ENCODE data around the gene RUSC1. TPM values are rescaled to one million over a fixed set of nuclear protein-coding genes. Genes with fewer than 3 reads are reported as not detected.

RUSC1 gene
- polyA plus RNA-seq, 1 of the 3 experiments (the other 2 are of a cell fraction), result 49.9 TPM

DNA sequence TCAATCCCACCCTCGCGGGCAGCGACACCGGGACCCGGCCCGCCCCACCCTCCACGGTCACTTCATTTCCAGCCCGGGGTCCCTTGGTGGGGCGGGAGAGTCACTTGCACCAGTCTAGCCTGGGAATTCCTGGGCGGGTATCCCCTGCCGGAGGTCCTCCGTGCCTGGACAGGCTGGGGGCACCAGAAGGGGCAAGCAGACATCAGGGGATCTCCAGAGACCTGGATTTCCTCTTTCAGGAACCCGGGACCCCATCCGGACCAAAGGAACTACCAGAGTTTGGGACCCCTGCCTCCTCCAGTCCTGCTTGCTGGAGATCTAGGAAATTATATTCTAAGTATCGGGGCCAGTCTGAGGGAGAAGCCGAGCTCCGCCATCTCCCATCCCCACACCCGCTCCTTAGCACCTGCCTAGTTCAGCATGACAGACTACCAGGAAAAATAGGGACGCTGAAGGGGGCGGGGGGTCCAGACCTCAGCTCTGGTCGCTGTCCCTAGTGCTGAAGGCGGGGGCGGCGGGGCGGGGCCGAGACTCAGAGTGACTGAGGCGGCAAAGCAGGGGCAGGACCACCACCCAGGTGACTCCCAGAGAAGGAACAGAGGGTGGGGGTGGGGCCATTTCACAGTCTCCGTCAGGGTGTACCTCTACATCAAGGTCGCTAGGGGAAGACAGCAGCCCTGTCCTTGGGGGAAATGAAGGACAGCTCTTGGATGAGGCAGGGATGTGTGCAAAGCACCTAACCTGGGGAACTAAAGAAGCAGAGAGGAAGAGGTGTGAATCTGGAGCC is 42.6 kb upstream of the RUSC1 start:
- no peaks in the 10 kb centered on the region for H3K36me3 ChIP-seq (replicated peaks in 1 of 2; ENCODE audit: control insufficient read depth in 1 of 2, insufficient read depth in 2 of 2, low read length in 1 of 2)
- DNase-seq, result peak; percentile 80
- peak overlapping the region; percentile 98 for H3K4me2 ChIP-seq
- ChIA-PET POLR2A (no interaction called here), CTCF (interaction anchor here (0.7 to 4.7 kb wide), 20 partner anchors 10 to 226 kb away, joined by 3 to 27 read pairs (median 4); partner anchors contain the start of genes FDPS, PKLR, SCAMP3 and THBS3)
- peak overlapping the region in 1 of 2 experiments; percentile 66; a peak in 2 of 4 replicates for H3K27ac ChIP-seq (ENCODE audit: low read depth in 2 of 2, low read length in 1 of 2)
- H3K9ac ChIP-seq, result peak overlapping the region; percentile 58; the same call in 1 of the 2 replicates
- H4K20me1 ChIP-seq (ENCODE audit: insufficient read depth), result peaks cover 4% of the 10 kb centered on the region; the same call in 1 of the 2 replicates
- peak overlapping the region; percentile 71 to 78 for H3K4me3 ChIP-seq (ENCODE audit: low read depth in 2 of 2, low read length in 1 of 2)
- H3K4me1 ChIP-seq (ENCODE audit: control insufficient read depth in 1 of 2, insufficient read depth in 2 of 2, low read depth in 1 of 2, low read length in 1 of 2), result peaks cover 5 to 20% of the 10 kb centered on the region in 2 experiments; a peak in 2 of 4 replicates
- no peaks in the 10 kb centered on the region for H3K9me3 ChIP-seq
- peak overlapping the region; percentile 88; the same call in 1 of the 2 replicates for H2AFZ ChIP-seq (ENCODE audit: low read depth)
- peaks cover under 1% of the 10 kb centered on the region; the same call in 1 of the 2 replicates for H3K79me2 ChIP-seq (ENCODE audit: insufficient read depth)
- 1% methylated on average over 18 of the region's 29 CpGs for WGBS (ENCODE audit: low lambda C conversion rate)
- no peaks in the 10 kb centered on the region for H3K27me3 ChIP-seq (ENCODE audit: insufficient read depth)
- H3F3A ChIP-seq (replicated peaks; ENCODE audit: insufficient read depth), result peaks cover 18% of the 10 kb centered on the region
- TF ChIP-seq RAD21 (IDR thresholded peaks at IDR 0.05; ENCODE audit: low read length) (peak; percentile 57), RFX5 (IDR thresholded peaks at IDR 0.05; ENCODE audit: low read length) (no peak), SIN3A (IDR thresholded peaks at IDR 0.05; ENCODE audit: borderline replicate concordance, low read depth, low read length) (0 out of 2 replicates have a peak, but pooled peaks have one; percentile 45), CHD2 (IDR thresholded peaks at IDR 0.05; ENCODE audit: low read length, partially characterized antibody) (peak; percentile 22), MXI1 (IDR thresholded peaks at IDR 0.05; ENCODE audit: low read depth, low read length) (peak; percentile 54)
- TF ChIP-seq, protein P1, sequence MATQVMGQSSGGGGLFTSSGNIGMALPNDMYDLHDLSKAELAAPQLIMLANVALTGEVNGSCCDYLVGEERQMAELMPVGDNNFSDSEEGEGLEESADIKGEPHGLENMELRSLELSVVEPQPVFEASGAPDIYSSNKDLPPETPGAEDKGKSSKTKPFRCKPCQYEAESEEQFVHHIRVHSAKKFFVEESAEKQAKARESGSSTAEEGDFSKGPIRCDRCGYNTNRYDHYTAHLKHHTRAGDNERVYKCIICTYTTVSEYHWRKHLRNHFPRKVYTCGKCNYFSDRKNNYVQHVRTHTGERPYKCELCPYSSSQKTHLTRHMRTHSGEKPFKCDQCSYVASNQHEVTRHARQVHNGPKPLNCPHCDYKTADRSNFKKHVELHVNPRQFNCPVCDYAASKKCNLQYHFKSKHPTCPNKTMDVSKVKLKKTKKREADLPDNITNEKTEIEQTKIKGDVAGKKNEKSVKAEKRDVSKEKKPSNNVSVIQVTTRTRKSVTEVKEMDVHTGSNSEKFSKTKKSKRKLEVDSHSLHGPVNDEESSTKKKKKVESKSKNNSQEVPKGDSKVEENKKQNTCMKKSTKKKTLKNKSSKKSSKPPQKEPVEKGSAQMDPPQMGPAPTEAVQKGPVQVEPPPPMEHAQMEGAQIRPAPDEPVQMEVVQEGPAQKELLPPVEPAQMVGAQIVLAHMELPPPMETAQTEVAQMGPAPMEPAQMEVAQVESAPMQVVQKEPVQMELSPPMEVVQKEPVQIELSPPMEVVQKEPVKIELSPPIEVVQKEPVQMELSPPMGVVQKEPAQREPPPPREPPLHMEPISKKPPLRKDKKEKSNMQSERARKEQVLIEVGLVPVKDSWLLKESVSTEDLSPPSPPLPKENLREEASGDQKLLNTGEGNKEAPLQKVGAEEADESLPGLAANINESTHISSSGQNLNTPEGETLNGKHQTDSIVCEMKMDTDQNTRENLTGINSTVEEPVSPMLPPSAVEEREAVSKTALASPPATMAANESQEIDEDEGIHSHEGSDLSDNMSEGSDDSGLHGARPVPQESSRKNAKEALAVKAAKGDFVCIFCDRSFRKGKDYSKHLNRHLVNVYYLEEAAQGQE (IDR thresholded peaks at IDR 0.05; ENCODE audit: low read depth, low read length), result peak; percentile 96
- TF ChIP-seq, protein P2, sequence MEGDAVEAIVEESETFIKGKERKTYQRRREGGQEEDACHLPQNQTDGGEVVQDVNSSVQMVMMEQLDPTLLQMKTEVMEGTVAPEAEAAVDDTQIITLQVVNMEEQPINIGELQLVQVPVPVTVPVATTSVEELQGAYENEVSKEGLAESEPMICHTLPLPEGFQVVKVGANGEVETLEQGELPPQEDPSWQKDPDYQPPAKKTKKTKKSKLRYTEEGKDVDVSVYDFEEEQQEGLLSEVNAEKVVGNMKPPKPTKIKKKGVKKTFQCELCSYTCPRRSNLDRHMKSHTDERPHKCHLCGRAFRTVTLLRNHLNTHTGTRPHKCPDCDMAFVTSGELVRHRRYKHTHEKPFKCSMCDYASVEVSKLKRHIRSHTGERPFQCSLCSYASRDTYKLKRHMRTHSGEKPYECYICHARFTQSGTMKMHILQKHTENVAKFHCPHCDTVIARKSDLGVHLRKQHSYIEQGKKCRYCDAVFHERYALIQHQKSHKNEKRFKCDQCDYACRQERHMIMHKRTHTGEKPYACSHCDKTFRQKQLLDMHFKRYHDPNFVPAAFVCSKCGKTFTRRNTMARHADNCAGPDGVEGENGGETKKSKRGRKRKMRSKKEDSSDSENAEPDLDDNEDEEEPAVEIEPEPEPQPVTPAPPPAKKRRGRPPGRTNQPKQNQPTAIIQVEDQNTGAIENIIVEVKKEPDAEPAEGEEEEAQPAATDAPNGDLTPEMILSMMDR (IDR thresholded peaks at IDR 0.05), result peak; percentile 38
- TF ChIP-seq, protein P3, sequence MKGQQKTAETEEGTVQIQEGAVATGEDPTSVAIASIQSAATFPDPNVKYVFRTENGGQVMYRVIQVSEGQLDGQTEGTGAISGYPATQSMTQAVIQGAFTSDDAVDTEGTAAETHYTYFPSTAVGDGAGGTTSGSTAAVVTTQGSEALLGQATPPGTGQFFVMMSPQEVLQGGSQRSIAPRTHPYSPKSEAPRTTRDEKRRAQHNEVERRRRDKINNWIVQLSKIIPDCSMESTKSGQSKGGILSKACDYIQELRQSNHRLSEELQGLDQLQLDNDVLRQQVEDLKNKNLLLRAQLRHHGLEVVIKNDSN (IDR thresholded peaks at IDR 0.05; ENCODE audit: borderline replicate concordance, low read depth), result no peak
- TF ChIP-seq, protein P4, sequence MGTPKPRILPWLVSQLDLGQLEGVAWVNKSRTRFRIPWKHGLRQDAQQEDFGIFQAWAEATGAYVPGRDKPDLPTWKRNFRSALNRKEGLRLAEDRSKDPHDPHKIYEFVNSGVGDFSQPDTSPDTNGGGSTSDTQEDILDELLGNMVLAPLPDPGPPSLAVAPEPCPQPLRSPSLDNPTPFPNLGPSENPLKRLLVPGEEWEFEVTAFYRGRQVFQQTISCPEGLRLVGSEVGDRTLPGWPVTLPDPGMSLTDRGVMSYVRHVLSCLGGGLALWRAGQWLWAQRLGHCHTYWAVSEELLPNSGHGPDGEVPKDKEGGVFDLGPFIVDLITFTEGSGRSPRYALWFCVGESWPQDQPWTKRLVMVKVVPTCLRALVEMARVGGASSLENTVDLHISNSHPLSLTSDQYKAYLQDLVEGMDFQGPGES (IDR thresholded peaks at IDR 0.05; ENCODE audit: low read depth, low read length), result no peak
- H3K9me2 ChIP-seq, result no peaks in the 10 kb centered on the region

Measured in SK-N-SH (cell line).